Stomach (tissue), 4 donors: Measurements from ENCODE around the gene RNF123.

Experiments
- CTCF ChIP-seq, 7 experiments: fragments of 450-650 bp in 4 of 7; fragments of 200-600 bp in 3 of 7; sonication (generic) in 3 of 7; IDR thresholded peaks; one replicate each; pipeline ENCODE4 v1.5.1; 2016 to 2019; ENCODE audit warnings: antibody characterized with exemption in 7 of 7, control low read depth in 2 of 7, mild to moderate bottlenecking in 1 of 7
- POLR2A ChIP-seq, 4 donors: fragments of 450-650 bp; IDR thresholded peaks; one replicate each; pipeline ENCODE4 v1.6.1; 2016; ENCODE audit warnings: antibody characterized with exemption in 4 of 4, control low read depth in 2 of 4, mild to moderate bottlenecking in 1 of 4, moderate library complexity in 1 of 4
- POLR2AphosphoS5 ChIP-seq, 3 donors: sonication (generic); formaldehyde crosslinking; IDR thresholded peaks; one replicate each; pipeline ENCODE4 v1.6.1; 2016; ENCODE audit warnings: antibody characterized with exemption in 3 of 3

DNA sequence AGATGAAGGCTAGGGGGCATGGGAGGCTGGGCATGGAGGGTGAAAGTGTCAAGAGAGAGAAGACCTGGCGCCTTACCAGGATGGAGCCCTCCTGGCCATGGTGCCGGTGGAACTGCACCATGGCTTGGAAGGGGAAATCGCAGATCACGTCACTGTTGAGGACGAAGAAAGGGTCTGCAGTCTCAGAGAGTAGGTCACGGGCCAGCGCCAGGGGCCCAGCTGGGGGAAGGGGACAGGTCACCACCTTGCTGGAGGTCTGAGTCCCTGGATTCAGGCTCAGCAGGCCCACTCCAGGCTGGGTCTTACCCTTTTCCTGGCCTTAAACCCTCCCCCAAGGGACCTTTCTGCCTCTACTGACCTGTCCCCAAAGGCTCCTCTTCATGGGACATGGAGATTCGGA, 33.5 kb downstream of the RNF123 start:
- TF ChIP-seq CTCF (IDR thresholded peaks at IDR 0.05) (no peak), POLR2A (IDR thresholded peaks at IDR 0.05) (no peak), POLR2AphosphoS5 (IDR thresholded peaks at IDR 0.05) (no peak)
